ENCODE results near the gene CXCL1.

- TF ChIP-seq CTCF (IDR thresholded peaks at IDR 0.05) (no peak), POLR2A (IDR thresholded peaks at IDR 0.05) (no peak)
These were observed 13.8 kb upstream of the CXCL1 start for GRCh38 chr4:73855406-73855805.

All from lower leg skin (tissue), 3 donors.